ENCODE data around the gene ATXN10. TPM values are rescaled to one million over a fixed set of nuclear protein-coding genes. Genes with fewer than 3 reads are reported as not detected.

ATXN10 gene
- total and polyA plus RNA-seq, 10 of the 15 experiments (the other 5 are each of a cell fraction or from before 2014, with no cell fraction given): 29.2 to 249 (median 146) TPM

GRCh38 chr22:45690008-45690407 is 18.4 kb downstream of the ATXN10 start (continued):
- TF ChIP-seq ATF2 (IDR thresholded peaks at IDR 0.05; ENCODE audit: low read length) (no peak), HSF1 (IDR thresholded peaks at IDR 0.05; ENCODE audit: low read depth, low read length) (no peak), ZBTB33 (IDR thresholded peaks at IDR 0.05) (no peak), EGR1 (IDR thresholded peaks at IDR 0.05; ENCODE audit: borderline replicate concordance in 1 of 2, low read depth in 2 of 2, low read length in 2 of 2) (no peak), EP300 (IDR thresholded peaks at IDR 0.05; ENCODE audit: borderline replicate concordance in 1 of 2, control insufficient read depth in 1 of 2, low read depth in 2 of 2, low read length in 2 of 2) (no peak), TCF12 (IDR thresholded peaks at IDR 0.05; ENCODE audit: low read depth, low read length) (no peak)

- FAIRE-seq (no peak), DNase-seq (ENCODE audit: low read depth, low spot score) (no peak), ATAC-seq (no peak)
- ChIA-PET SMC1A (ENCODE audit: uncharacterized antibody, unreplicated experiment) (no interaction called here), CTCF (no interaction called here), POLR2A (no interaction called here), RAD21 (ENCODE audit: unreplicated experiment) (no interaction called here)
- no peak overlapping the region for H3K4me3 ChIP-seq
- no peak overlapping the region for H3K4me2 ChIP-seq (ENCODE audit: control insufficient read depth, insufficient read depth)
- H3K36me3 ChIP-seq (ENCODE audit: control insufficient read depth in 2 of 2, insufficient read depth in 2 of 2, low read length in 1 of 2): peaks cover 1 to 21% of the 10 kb centered on the region in 2 experiments
- H3K9ac ChIP-seq (ENCODE audit: control insufficient read depth, insufficient read depth, low read length): no peak overlapping the region
- in situ Hi-C loops (cut with MboI): no loop called here
- no peaks in the 10 kb centered on the region for H3K27me3 ChIP-seq (replicated peaks in 1 of 2; ENCODE audit: control insufficient read depth in 2 of 2, insufficient read depth in 2 of 2, low read length in 1 of 2)
- no peak overlapping the region for H3K27ac ChIP-seq (ENCODE audit: control insufficient read depth, insufficient read depth)
- no TSS peak for BruUV-seq (replicated peaks)
- H3K4me1 ChIP-seq (ENCODE audit: control insufficient read depth, insufficient read depth, low read length): peaks cover 8% of the 10 kb centered on the region; the same call in 1 of the 2 replicates
- no peaks in the 10 kb centered on the region; the same call in 1 of the 2 replicates for H4K20me1 ChIP-seq (ENCODE audit: control insufficient read depth, insufficient read depth)
- H3K9me3 ChIP-seq (replicated peaks; ENCODE audit: control insufficient read depth, insufficient read depth, low read length): no peaks in the 10 kb centered on the region
- H3K79me2 ChIP-seq (ENCODE audit: control insufficient read depth, insufficient read depth, low read length): peaks cover 14% of the 10 kb centered on the region
- H2AFZ ChIP-seq (ENCODE audit: control insufficient read depth, low read depth, low read length): no peak overlapping the region
- intact Hi-C loops (cut with micrococcal nuclease; ENCODE audit: unreplicated experiment): no loop called here
- 50% methylated on average over 1 of the region's 1 CpG for WGBS (ENCODE audit: insufficient coverage, insufficient replicate concordance, low lambda C conversion rate, missing lambda C conversion rate)
- TF ChIP-seq WRNIP1 (IDR thresholded peaks at IDR 0.05; ENCODE audit: borderline replicate concordance, low read depth, low read length) (no peak), CEBPB (IDR thresholded peaks at IDR 0.05; ENCODE audit: borderline replicate concordance in 1 of 2, low read depth in 2 of 2, low read length in 2 of 2) (no peak), LARP7 (IDR thresholded peaks at IDR 0.05) (no peak), YY1 (IDR thresholded peaks at IDR 0.05; ENCODE audit: low read depth, low read length) (no peak), HDAC2 (IDR thresholded peaks at IDR 0.05) (no peak), CBX5 (IDR thresholded peaks at IDR 0.05; ENCODE audit: low read depth) (no peak), PAX8 (IDR thresholded peaks at IDR 0.05) (no peak), IRF3 (IDR thresholded peaks at IDR 0.05) (no peak), SREBF1 (IDR thresholded peaks at IDR 0.05; ENCODE audit: low read length) (no peak)
Measured at GRCh38 chr22:45692549-45692948, 20.9 kb downstream of the ATXN10 start.

Measured in GM12878 (cell line).